H7 (cell line): Measurements from ENCODE around the gene SMG6. TPM values are rescaled to one million over a fixed set of nuclear protein-coding genes. Genes with fewer than 3 reads are reported as not detected.
A peak's percentile ranks its signal among the peaks of the same experiment; 100 is the strongest.

Source experiments
- DNase-seq: peaks from one replicate; pipeline ENCODE4 v3.0.0; 2012
- H3K27me3 ChIP-seq: 2 replicates; pipeline ENCODE4 v1.6.0; 2011; ENCODE audit warnings: mild to moderate bottlenecking, low read length; ENCODE audit not compliant: control insufficient read depth, insufficient read depth
- H3K36me3 ChIP-seq: replicated peaks from 2 replicates; pipeline ENCODE4 v1.5.1; 2011; ENCODE audit warnings: low read length; ENCODE audit not compliant: control insufficient read depth, insufficient read depth
- H3K4me3 ChIP-seq: 2 replicates; pipeline ENCODE4 v1.5.1; 2011; ENCODE audit warnings: low read depth, mild to moderate bottlenecking, control low read depth, low read length, moderate library complexity; ENCODE audit not compliant: insufficient read depth
- total RNA-seq: library from RNA; depleted of rRNA; stranded (reverse); fragments of >200 nt; shearing (Covaris generic); gene quantifications from 2 replicates; pipeline ENCODE4 v1.2.3, GENCODE V29; 2014

The SMG6 gene
- total RNA-seq, 1 experiment from 2014 or later, result 18.2 TPM

DNA sequence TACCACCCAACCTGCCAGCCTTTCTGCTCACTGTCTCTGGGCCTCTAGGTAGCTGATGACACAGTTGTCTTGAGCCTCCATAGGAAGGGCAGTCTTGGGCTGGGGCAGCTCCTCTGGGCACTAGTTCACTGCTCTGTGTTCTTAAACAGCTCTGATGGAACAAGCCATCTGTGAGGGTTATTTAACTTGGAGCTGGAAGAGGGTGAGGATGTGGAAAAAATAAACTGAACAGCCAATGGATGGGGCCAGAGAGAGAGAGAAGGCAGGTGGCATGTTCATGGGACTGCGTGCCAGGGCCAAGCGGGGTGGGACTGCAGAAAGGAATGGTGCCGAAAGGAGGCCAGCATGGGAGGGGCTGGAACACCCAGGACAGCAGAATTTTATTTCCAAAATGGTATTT is 196.1 kb downstream of the SMG6 start:
- Histone ChIP-seq H3K36me3 (no peaks in the 10 kb centered on the region), H3K27me3 (no peaks in the 10 kb centered on the region), H3K4me3 (no peak overlapping the region)
- no peak for DNase-seq

DNA sequence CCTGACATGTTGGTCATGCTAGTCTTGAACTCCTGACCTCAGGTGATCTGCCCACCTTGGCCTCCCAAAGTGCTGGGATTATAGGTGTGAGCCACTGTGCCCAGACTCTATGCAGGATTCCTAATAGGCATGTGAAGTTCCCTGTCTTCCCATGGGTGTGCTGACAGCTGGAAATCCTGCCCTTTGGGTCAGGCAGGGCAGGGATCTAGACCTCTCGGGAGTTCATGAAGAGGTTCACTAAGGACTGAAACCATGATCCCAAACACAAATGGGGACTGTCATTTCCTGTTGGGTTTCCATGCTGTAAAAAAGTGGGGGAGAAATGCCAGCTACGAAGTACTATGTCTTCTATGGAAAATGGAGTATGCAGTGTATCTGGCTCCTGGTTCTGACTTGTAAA is 196.5 kb downstream of the SMG6 start:
- H3K36me3 ChIP-seq, result no peaks in the 10 kb centered on the region
- H3K27me3 ChIP-seq, result no peaks in the 10 kb centered on the region
- H3K4me3 ChIP-seq, result no peak overlapping the region
- no peak for DNase-seq

DNA sequence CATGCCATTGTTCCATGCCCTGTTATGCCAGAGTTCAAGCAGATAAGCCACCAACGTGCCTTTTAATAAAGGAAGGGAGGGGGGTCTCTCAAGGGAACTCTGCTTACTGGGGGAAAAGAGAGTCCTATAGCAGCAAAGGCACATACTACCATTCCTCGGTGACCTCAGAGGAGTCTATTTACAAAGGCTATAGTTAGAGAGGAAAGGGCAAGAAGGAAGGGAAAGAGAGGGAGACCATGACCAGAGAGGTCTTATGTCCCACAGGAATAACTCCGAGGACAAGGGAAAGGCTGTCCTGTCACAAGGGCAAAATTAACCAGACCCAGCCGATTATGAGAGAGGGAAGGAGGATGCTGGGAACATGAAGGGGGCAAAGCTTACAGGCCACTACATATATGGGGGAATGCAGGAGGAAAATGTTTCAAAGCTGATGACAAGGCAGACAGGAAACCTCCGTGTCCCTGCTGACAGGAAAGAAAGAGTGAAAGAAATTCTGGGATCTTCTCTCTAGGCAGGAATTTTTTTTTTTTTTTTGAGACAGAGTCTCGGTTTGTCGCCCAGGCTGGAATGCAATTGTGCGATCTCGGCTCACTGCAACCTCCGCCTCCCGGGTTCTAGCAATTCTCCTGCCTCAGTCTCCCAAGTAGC is 197.2 kb downstream of the SMG6 start:
- Histone ChIP-seq H3K27me3 (no peaks in the 10 kb centered on the region), H3K36me3 (no peaks in the 10 kb centered on the region), H3K4me3 (no peak overlapping the region)
- no peak for DNase-seq

DNA sequence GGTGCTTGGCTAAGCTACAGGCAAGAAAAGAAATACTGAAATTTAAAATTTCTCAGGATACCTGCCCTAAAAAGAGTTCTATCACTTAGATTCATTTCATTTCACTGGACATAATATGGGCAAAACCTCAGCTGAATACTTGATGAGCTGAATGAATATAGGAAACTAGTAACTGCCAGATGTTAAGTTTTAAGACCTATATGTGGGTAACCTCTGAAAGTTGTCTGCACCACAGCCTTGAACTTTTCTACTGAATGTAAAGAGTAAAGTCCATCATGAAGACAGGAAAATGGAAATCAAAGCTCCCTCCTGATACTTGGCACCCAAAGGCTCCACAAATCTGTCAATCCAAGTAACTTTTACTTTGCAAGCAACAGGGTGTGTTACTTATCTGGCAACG is 197.9 kb downstream of the SMG6 start:
- Histone ChIP-seq H3K36me3 (no peaks in the 10 kb centered on the region), H3K27me3 (no peaks in the 10 kb centered on the region)
- DNase-seq, result no peak

GRCh38 chr17:2102931-2103809 is 200.4 kb downstream of the SMG6 start:
- Histone ChIP-seq H3K4me3 (no peak overlapping the region), H3K36me3 (no peaks in the 10 kb centered on the region), H3K27me3 (no peaks in the 10 kb centered on the region)
- DNase-seq, result no peak

More for the DNA sequence above, 197.9 kb downstream of the SMG6 start:
- H3K4me3 ChIP-seq, result no peak overlapping the region

DNA sequence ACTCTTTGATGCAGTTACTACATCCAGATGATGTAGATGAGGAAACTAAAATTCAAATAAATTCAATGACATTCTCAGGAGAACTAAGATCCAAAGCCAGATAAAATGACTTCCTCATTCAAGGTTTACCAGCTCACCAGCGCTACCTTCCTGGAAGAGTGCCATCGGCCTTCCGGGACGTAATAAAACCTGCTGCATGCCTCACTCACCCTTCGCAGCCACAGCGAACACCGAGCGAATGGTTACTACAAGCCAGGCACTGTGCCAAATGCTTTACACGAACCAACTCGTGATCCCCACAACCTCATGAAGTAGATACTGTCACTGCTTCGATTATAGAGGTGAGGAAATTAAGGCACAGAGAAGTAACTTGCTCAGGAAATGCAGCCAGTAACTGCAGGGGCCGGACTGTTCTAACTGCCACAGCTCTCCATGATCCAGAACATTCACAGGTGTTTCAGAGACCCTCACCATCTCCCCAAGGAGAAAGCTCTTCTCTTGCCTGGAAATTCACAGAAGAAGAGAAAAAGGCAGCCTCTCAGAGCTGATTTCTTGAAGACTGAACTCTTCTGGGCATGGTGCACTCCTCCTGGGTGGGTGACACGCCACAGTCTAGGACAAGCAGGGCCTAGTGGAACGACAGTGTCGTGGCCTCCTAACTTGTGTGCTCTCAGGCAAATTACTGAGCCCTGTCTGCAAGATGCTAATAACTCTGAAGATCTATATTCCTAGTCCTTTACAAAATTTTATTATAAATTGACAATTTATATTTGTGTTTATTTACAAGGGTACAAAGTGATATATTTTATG is 201.9 kb downstream of the SMG6 start:
- H3K27me3 ChIP-seq, result no peaks in the 10 kb centered on the region
- H3K4me3 ChIP-seq, result no peak overlapping the region
- no peaks in the 10 kb centered on the region for H3K36me3 ChIP-seq
- DNase-seq, result no peak

GRCh38 chr17:2095536-2095910 is 208.1 kb downstream of the SMG6 start:
- no peaks in the 10 kb centered on the region for H3K36me3 ChIP-seq
- no peaks in the 10 kb centered on the region for H3K27me3 ChIP-seq
- DNase-seq, result no peak
- H3K4me3 ChIP-seq, result no peak overlapping the region

DNA sequence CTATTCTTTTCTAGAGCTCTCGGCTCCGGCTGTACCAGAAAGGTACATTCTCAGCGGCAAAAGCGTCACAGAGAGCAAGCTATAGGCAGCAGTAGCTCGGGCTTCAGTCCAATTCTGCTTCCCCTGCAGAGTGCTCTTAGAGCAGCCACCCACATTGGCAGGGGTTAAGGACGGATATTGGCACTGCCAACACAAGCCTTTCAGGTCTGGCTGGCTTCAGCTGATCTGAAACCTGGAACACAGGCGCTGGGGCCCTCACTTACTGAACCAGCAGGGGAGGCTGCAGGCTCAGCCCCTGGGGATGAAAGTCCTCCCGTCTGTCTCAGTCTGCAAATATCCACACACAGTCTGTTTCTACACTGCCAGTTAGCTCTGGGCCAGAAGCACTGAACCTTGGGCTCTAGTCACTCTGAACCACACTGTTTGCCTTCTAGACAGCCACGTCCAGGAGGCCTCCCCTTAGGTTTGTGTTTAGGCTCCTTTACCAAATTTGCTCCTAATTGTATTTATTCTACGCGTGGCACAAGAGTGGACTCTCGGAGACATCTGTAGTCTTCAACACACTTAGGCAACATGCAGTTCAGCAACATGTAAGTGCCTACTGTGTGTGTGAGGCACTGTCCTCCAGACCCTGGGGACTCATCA is 208.6 kb downstream of the SMG6 start:
- no peak overlapping the region for H3K4me3 ChIP-seq

GRCh38 chr17:2093349-2093748 is 210.2 kb downstream of the SMG6 start:
- DNase-seq, result no peak
- no peak overlapping the region for H3K4me3 ChIP-seq
- H3K27me3 ChIP-seq, result no peaks in the 10 kb centered on the region
- no peaks in the 10 kb centered on the region for H3K36me3 ChIP-seq

More for the DNA sequence above, 208.6 kb downstream of the SMG6 start:
- Histone ChIP-seq H3K36me3 (no peaks in the 10 kb centered on the region), H3K27me3 (no peaks in the 10 kb centered on the region)
- peak; percentile 57 for DNase-seq

DNA sequence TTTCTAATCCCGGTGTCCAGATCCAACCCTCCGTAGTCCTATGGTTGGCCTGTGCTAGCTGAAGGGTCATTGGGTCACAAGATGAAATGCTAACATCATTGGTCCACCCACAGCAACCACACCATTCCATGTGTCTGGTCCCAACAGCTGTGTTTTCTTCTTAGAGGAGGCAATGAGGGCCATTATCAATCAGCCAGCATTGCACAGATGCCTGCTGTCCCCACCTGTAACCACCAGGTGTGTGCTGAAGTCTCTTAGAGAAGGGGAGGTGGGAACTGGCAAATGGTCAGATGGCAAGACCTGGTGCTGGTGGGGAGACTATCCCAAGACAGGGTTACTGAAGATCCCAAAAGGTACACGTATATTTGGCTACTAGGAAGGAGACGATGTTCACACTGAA is 211.3 kb downstream of the SMG6 start:
- no peaks in the 10 kb centered on the region for H3K36me3 ChIP-seq
- DNase-seq, result peak; percentile 48
- no peak overlapping the region for H3K4me3 ChIP-seq
- H3K27me3 ChIP-seq, result no peaks in the 10 kb centered on the region

DNA sequence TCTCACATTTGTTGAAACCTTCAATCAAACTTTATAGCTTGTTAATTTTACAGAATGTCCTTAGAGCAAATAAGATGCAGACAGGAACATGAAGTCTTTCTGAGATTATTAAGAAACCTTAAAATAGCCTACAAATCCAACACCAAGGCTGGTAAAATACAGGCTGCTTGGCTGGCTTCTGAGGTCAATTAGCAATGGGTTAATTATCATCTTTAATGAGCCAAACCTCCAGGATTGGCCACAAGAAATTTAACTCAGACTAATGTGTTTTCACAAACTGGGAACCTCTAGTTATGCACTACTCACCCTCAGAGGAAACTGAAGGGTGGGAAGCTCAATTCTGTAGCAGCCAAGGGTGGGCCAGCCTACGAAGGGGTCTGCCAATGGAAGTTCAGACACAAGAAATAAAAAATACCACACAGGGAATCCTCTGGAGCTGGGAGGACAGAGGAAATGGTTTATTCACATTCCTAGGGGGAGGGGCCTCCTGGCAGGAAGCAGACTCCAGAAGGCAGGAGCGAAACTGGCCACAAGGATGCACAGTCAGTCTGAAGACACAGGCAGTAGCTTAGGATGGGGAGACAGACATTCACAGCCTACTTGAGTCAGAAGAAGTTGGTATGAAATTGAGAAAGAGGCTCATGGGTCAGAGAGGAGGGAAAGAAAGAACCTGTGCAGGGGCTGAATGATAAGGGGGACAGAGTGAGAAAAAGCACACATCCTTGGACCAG is 212.6 kb downstream of the SMG6 start:
- Histone ChIP-seq H3K27me3 (no peaks in the 10 kb centered on the region), H3K4me3 (no peak overlapping the region), H3K36me3 (no peaks in the 10 kb centered on the region)
- DNase-seq, result peak; percentile 82

- H3K36me3 ChIP-seq, result no peaks in the 10 kb centered on the region
- H3K27me3 ChIP-seq, result no peaks in the 10 kb centered on the region
- peak; percentile 46 for DNase-seq
- H3K4me3 ChIP-seq, result no peak overlapping the region
Measured at GRCh38 chr17:2090210-2090641, 213.4 kb downstream of the SMG6 start.

DNA sequence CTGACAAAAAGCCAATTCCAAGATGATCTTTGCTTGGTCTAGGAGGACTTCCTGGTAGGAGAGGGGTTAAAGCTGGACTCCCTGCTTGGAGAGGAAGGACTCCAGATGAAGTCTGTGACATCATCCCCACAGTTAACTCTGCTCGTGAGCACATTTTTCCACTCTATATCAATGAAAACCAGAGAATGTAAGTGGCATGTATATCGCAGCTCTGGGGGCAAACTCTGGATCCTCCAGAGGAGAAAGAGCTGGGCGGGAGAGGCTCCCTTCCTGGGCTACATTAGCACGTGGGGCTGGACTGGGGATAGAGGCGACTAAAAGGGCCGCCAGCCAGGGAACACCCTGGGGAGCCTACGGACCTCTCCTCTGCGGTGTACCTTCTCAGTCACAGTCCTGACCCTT is 214.6 kb downstream of the SMG6 start:
- no peaks in the 10 kb centered on the region for H3K27me3 ChIP-seq
- peak; percentile 31 for DNase-seq
- no peaks in the 10 kb centered on the region for H3K36me3 ChIP-seq
- no peak overlapping the region for H3K4me3 ChIP-seq
